ENCODE results near the gene PPP4R3A. TPM values are rescaled to one million over a fixed set of nuclear protein-coding genes. Genes with fewer than 3 reads are reported as not detected.

Gene PPP4R3A
- polyA plus RNA-seq, 2 donors, result 36.8 to 57.8 TPM

DNA sequence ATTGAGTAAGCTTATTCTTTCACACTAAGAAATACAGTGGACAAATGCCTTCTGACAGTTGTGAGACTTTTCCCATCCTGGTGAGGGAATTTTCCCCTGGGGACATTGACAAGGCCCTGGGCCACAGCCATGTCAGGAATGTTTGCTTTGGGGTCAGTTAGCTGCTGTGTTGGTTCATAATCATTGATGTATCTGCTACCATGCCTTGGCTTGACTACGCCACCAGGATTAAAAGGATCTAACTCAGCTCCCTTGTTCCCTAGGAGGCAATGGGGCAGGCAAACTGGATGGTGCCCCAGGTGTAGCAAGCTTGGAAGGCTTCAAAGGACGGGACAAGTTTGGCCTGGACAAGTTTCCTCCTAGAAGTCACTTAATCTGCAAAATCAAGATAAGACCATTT, 89.4 kb downstream of the PPP4R3A start:
- no peak overlapping the region for H3K27ac ChIP-seq (ENCODE audit: low read depth in 2 of 2, low read length in 1 of 2)

DNA sequence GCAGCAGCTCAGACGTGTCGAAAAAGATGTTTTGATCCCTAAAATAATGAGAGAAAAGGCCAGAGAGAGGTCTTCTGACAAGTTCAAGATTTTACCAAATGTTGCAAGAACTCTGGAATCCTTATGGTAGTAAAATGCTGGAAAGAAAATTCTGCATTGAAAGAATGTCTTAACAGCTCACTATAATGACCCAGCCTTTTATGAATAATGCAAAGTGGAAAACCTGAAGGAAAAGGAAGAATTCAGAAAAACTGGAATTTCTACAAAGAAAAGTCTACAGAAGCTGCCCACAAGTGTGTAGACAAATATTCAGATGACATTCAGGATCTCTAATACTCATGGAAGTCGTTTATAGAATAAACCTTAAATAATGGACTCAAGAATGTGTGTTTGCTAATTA, 90.7 kb downstream of the PPP4R3A start:
- Histone ChIP-seq H3K27me3 (ENCODE audit: control insufficient read depth in 1 of 2, insufficient read depth in 2 of 2, low read length in 2 of 2) (no peaks in the 10 kb centered on the region), H3K9me3 (ENCODE audit: control insufficient read depth in 2 of 2, insufficient read depth in 1 of 2, low read depth in 1 of 2, low read length in 1 of 2) (no peaks in the 10 kb centered on the region), H3K27ac (ENCODE audit: low read depth in 2 of 2, low read length in 1 of 2) (no peak overlapping the region), H3K4me3 (ENCODE audit: low read depth in 1 of 2, low read length in 2 of 2) (no peak overlapping the region), H3K36me3 (ENCODE audit: control insufficient read depth in 2 of 2, insufficient read depth in 2 of 2, low read length in 1 of 2) (no peaks in the 10 kb centered on the region), H3K4me1 (ENCODE audit: control insufficient read depth in 2 of 2, insufficient read depth in 2 of 2, low read length in 1 of 2) (peaks cover 0 to 2% of the 10 kb centered on the region in 2 donors)
- 39 to 46% methylated on average over 3 of the region's 3 CpGs for WGBS, 2 donors

More for the DNA sequence above, 89.4 kb downstream of the PPP4R3A start:
- H3K36me3 ChIP-seq (ENCODE audit: control insufficient read depth in 2 of 2, insufficient read depth in 2 of 2, low read length in 1 of 2), result no peaks in the 10 kb centered on the region
- no peaks in the 10 kb centered on the region for H3K27me3 ChIP-seq (ENCODE audit: control insufficient read depth in 1 of 2, insufficient read depth in 2 of 2, low read length in 2 of 2)
- peaks cover 0 to 5% of the 10 kb centered on the region in 2 donors for H3K4me1 ChIP-seq (ENCODE audit: control insufficient read depth in 2 of 2, insufficient read depth in 2 of 2, low read length in 1 of 2)
- no peak overlapping the region for H3K4me3 ChIP-seq (ENCODE audit: low read depth in 1 of 2, low read length in 2 of 2)
- H3K9me3 ChIP-seq (ENCODE audit: control insufficient read depth in 2 of 2, insufficient read depth in 1 of 2, low read depth in 1 of 2, low read length in 1 of 2), result no peaks in the 10 kb centered on the region
- WGBS, 2 donors, result 54 to 66% methylated on average over 2 of the region's 2 CpGs

DNA sequence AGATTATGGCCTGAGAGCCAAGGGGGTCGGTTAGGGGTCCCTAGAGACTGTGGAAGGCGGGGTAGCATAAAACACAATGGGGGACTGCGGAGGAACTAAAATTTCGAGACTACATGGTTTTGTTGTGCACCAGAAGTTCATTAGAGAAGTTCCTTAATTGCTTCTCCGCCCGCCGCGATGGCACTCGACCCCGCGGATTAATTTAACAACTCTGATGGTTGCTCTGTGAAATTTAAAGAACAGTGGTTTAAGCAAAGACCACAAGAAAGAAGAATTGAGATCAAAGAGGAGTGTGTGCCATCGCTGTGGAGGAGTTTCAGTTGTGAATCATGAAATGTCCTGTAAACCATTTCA, 91.1 kb downstream of the PPP4R3A start:
- WGBS, 2 donors, result 38% methylated on average over 12 of the region's 12 CpGs
- Histone ChIP-seq H3K4me1 (ENCODE audit: control insufficient read depth in 2 of 2, insufficient read depth in 2 of 2, low read length in 1 of 2) (peaks cover 0 to 2% of the 10 kb centered on the region in 2 donors), H3K36me3 (ENCODE audit: control insufficient read depth in 2 of 2, insufficient read depth in 2 of 2, low read length in 1 of 2) (no peaks in the 10 kb centered on the region), H3K9me3 (ENCODE audit: control insufficient read depth in 2 of 2, insufficient read depth in 1 of 2, low read depth in 1 of 2, low read length in 1 of 2) (no peaks in the 10 kb centered on the region), H3K27me3 (ENCODE audit: control insufficient read depth in 1 of 2, insufficient read depth in 2 of 2, low read length in 2 of 2) (no peaks in the 10 kb centered on the region), H3K27ac (ENCODE audit: low read depth in 2 of 2, low read length in 1 of 2) (peak overlapping the region in 1 of 2 donors; percentile 82), H3K4me3 (ENCODE audit: low read depth in 1 of 2, low read length in 2 of 2) (no peak overlapping the region)

DNA sequence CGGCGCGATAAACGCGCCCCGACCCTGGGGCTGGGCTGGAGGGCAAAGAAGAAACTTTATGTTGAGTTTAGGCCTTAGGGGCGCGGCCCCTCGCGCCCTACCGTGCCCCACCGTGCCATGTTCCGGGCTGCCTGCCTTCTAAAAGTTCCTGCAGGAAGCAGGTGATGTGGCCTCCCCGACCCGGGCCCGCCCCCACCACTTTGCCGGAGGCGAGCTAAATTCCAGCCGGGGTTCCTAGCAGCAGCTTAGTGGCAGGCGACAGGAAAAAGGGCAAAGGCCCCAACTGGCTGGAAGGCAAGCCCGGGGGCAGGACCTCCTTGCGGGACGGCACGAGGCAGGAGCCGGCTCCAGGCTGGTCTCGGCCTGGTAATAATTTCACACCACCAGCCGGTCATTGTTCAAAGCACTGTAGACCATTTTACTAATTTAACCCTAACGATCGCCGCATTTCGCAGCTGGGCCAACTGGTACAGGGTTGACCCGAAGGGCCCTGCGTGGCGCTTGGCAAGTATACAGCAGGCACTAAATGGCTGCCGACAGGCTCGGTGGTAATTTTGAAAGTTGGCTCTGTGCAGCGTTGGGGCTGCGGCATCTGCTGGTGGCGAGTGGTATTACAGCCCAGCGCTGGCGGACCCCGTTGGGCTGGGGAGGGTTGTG, 91.6 kb downstream of the PPP4R3A start:
- Histone ChIP-seq H3K9me3 (ENCODE audit: control insufficient read depth in 2 of 2, insufficient read depth in 1 of 2, low read depth in 1 of 2, low read length in 1 of 2) (no peaks in the 10 kb centered on the region), H3K36me3 (ENCODE audit: control insufficient read depth in 2 of 2, insufficient read depth in 2 of 2, low read length in 1 of 2) (no peaks in the 10 kb centered on the region), H3K4me1 (ENCODE audit: control insufficient read depth in 2 of 2, insufficient read depth in 2 of 2, low read length in 1 of 2) (peaks cover 0 to 6% of the 10 kb centered on the region in 2 donors), H3K4me3 (ENCODE audit: low read depth in 1 of 2, low read length in 2 of 2) (peak overlapping the region; percentile 67 to 73), H3K27ac (ENCODE audit: low read depth in 2 of 2, low read length in 1 of 2) (peak overlapping the region; percentile 52 to 82), H3K27me3 (ENCODE audit: control insufficient read depth in 1 of 2, insufficient read depth in 2 of 2, low read length in 2 of 2) (no peaks in the 10 kb centered on the region)
- WGBS, 2 donors, result 1% methylated on average over 42 of the region's 42 CpGs

DNA sequence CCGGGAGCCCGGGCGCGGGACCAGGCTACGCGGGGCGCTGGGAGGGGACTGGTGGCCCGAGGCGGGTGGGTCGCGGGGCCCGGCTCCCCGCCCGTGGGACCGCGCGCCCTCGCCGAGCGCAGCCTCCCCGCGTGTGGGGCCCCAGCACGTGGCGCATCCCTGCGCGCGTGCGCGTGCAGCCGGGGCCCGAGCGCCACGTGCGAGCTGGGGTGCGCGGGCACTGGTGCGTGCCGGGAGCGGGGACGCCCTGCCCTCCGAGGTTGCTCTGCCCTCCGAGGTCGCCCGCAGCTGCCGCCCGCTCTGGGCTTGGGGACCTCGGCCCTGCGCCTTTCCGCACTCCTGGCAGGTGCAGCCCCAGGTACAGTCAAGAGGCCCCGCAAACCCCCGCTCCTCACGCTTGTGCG, 92.1 kb downstream of the PPP4R3A start:
- H3K36me3 ChIP-seq (ENCODE audit: control insufficient read depth in 2 of 2, insufficient read depth in 2 of 2, low read length in 1 of 2), result no peaks in the 10 kb centered on the region
- H3K4me1 ChIP-seq (ENCODE audit: control insufficient read depth in 2 of 2, insufficient read depth in 2 of 2, low read length in 1 of 2), result peaks cover 0 to 6% of the 10 kb centered on the region in 2 donors
- 1% methylated on average over 24 to 53 of the region's 53 CpGs for WGBS, 2 donors
- H3K4me3 ChIP-seq (ENCODE audit: low read depth in 1 of 2, low read length in 2 of 2), result peak overlapping the region; percentile 67 to 73
- H3K9me3 ChIP-seq (ENCODE audit: control insufficient read depth in 2 of 2, insufficient read depth in 1 of 2, low read depth in 1 of 2, low read length in 1 of 2), result no peaks in the 10 kb centered on the region
- H3K27ac ChIP-seq (ENCODE audit: low read depth in 2 of 2, low read length in 1 of 2), result peak overlapping the region; percentile 50 to 82
- no peaks in the 10 kb centered on the region for H3K27me3 ChIP-seq (ENCODE audit: control insufficient read depth in 1 of 2, insufficient read depth in 2 of 2, low read length in 2 of 2)

DNA sequence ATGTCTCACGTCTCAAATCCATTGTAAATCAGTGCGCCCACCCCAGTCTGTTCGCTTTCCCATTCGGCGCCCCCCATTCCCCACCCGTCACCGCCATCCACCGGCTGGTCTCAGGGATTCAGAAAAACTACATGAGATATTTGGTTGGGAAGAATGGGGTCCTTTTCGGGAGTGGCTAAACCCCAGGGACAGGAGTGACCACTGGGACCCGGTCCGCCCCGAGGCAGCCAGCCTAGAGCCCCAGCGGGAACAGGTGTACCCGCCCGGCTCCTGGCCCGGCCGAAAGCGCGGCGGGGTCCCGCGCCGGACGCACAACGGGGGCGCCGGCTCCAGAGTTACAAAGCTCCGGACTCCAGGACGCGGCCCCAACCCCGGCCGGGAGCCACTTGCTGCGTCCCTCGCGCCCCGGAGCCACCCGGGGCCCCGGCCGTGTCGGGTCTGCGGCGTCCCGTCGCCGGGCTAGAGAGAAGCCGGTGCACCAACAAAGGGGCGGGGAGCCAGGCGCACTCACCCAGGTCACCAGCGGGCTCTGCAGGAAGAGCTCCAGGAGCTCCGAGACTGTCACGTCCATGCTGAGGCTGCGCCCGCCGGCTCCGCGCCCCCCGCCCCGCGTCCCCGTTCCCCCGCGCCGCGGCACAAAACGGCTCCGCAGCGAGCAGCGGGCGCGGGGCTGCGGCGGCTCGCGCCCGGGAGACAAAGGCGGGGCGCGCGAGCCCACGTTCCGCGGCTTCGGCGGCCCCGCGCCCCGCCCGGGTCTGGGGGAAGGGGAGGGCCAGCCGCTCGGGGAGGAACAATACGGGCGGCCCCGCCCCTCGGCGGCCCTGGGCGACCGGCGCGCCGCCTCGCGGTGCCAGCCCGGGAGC, 92.8 kb downstream of the PPP4R3A start, which contains the start of gene CCDC88C:
TSS of gene CCDC88C (minus strand) at position 701 of the 863 bp plus-strand sequence. CDS start at position 571, 130 bp downstream.
- Histone ChIP-seq H3K27me3 (ENCODE audit: control insufficient read depth in 1 of 2, insufficient read depth in 2 of 2, low read length in 2 of 2) (no peaks in the 10 kb centered on the region), H3K36me3 (ENCODE audit: control insufficient read depth in 2 of 2, insufficient read depth in 2 of 2, low read length in 1 of 2) (no peaks in the 10 kb centered on the region), H3K9me3 (ENCODE audit: control insufficient read depth in 2 of 2, insufficient read depth in 1 of 2, low read depth in 1 of 2, low read length in 1 of 2) (no peaks in the 10 kb centered on the region), H3K4me3 (ENCODE audit: low read depth in 1 of 2, low read length in 2 of 2) (peak within 1 kb of the TSS; percentile 67 to 73), H3K27ac (ENCODE audit: low read depth in 2 of 2, low read length in 1 of 2) (peak within 1 kb of the TSS; percentile 52 to 82), H3K4me1 (ENCODE audit: control insufficient read depth in 2 of 2, insufficient read depth in 2 of 2, low read length in 1 of 2) (peaks cover 0 to 6% of the 10 kb centered on the region in 2 donors)
- 1% methylated on average over 78 to 103 of the region's 103 CpGs for WGBS, 2 donors

DNA sequence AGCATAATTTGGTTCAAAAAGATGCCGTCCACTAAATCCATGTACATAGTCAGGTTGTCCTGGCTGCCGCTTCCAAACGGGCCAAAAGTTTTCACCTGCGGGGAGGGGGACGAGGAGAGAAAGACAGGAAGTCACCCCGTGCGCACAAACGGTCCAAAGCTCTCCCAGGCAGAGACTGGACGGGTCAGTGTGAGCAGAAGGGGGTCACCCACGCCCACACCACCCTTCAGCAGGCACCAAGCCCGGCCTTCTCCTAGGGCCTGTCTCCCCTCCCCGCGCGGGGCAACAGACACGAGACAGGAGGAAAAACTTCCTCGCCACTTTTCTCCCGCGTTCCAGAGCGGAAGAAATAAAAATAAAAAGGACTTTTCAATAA, 93.4 kb downstream of the PPP4R3A start:
- Histone ChIP-seq H3K27me3 (ENCODE audit: control insufficient read depth in 1 of 2, insufficient read depth in 2 of 2, low read length in 2 of 2) (no peaks in the 10 kb centered on the region), H3K27ac (ENCODE audit: low read depth in 2 of 2, low read length in 1 of 2) (peak overlapping the region; percentile 50 to 82), H3K4me3 (ENCODE audit: low read depth in 1 of 2, low read length in 2 of 2) (peak overlapping the region; percentile 67 to 73), H3K9me3 (ENCODE audit: control insufficient read depth in 2 of 2, insufficient read depth in 1 of 2, low read depth in 1 of 2, low read length in 1 of 2) (no peaks in the 10 kb centered on the region), H3K36me3 (ENCODE audit: control insufficient read depth in 2 of 2, insufficient read depth in 2 of 2, low read length in 1 of 2) (no peaks in the 10 kb centered on the region), H3K4me1 (ENCODE audit: control insufficient read depth in 2 of 2, insufficient read depth in 2 of 2, low read length in 1 of 2) (peaks cover 0 to 6% of the 10 kb centered on the region in 2 donors)
- 10 to 13% methylated on average over 19 of the region's 19 CpGs for WGBS, 2 donors

DNA sequence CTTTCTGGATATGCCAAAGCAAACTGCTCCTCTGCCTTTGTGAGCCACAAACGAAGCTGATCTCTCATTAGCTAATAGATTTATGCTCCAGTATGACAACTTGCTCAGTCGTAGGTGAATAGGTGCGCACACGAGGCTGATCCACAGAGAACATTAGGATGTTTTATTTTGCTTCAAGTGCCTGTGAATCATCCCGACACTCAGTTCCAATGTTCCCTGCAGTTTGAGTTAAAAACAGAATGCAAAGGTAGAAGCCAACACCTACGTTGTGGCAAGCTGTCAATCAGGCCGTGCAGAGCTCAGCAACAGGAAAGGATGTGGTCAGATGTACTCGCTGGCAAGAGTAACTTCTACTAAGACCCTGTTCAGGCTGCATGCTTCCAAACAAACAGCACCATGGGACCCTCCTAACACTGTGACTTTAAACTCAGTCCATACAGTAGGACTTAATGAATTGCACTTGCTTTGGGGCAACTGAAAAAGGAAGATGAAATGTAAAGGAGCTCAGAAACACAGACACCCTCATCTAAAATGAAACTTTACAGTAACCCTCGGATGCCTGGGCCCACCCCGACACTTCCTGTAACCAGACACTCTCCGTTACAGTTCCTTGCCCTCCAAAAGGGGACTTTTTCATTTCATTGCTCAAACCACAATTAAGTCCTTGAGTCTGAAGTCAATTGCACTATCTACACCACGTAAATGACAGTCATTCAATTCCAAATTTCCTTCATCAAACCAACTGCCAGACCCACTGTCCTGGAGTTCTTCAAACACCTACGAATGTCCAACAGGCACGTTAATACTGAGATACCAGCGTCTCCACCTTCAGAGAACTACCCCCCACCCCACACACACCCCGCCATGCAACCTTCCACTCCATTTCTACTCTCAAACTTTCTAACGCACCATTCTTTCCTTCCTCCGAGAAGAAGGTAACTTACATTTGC, 94.0 kb downstream of the PPP4R3A start:
- H3K27ac ChIP-seq (ENCODE audit: low read depth in 2 of 2, low read length in 1 of 2), result peak overlapping the region; percentile 50 to 82
- H3K4me3 ChIP-seq (ENCODE audit: low read depth in 1 of 2, low read length in 2 of 2), result peak overlapping the region; percentile 67 to 73
- no peaks in the 10 kb centered on the region for H3K36me3 ChIP-seq (ENCODE audit: control insufficient read depth in 2 of 2, insufficient read depth in 2 of 2, low read length in 1 of 2)
- 28 to 31% methylated on average over 18 of the region's 18 CpGs for WGBS, 2 donors
- no peaks in the 10 kb centered on the region for H3K9me3 ChIP-seq (ENCODE audit: control insufficient read depth in 2 of 2, insufficient read depth in 1 of 2, low read depth in 1 of 2, low read length in 1 of 2)
- H3K4me1 ChIP-seq (ENCODE audit: control insufficient read depth in 2 of 2, insufficient read depth in 2 of 2, low read length in 1 of 2), result peaks cover 0 to 7% of the 10 kb centered on the region in 2 donors
- no peaks in the 10 kb centered on the region for H3K27me3 ChIP-seq (ENCODE audit: control insufficient read depth in 1 of 2, insufficient read depth in 2 of 2, low read length in 2 of 2)

DNA sequence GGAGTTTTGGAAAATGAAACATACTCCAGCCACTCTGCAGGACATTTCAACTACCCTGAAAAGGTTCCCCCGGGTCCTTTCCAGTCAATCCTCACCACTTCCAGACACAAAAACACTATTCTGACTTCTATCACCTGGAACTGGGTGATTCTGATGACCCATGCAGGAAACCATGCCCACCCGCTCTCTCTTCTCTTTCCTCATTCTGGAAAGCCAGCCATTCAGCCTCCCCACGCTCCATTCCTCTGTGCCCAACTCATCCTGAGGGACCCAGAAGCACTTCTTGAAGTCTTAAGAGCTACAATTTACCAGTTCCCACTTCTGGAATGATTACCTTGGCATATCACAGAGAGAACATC, 95.7 kb downstream of the PPP4R3A start:
- Histone ChIP-seq H3K27ac (ENCODE audit: low read depth in 2 of 2, low read length in 1 of 2) (peak overlapping the region; percentile 26 to 30), H3K4me1 (ENCODE audit: control insufficient read depth in 2 of 2, insufficient read depth in 2 of 2, low read length in 1 of 2) (peaks cover 0 to 8% of the 10 kb centered on the region in 2 donors), H3K36me3 (ENCODE audit: control insufficient read depth in 2 of 2, insufficient read depth in 2 of 2, low read length in 1 of 2) (no peaks in the 10 kb centered on the region), H3K27me3 (ENCODE audit: control insufficient read depth in 1 of 2, insufficient read depth in 2 of 2, low read length in 2 of 2) (no peaks in the 10 kb centered on the region), H3K4me3 (ENCODE audit: low read depth in 1 of 2, low read length in 2 of 2) (peak overlapping the region in 1 of 2 donors; percentile 9), H3K9me3 (ENCODE audit: control insufficient read depth in 2 of 2, insufficient read depth in 1 of 2, low read depth in 1 of 2, low read length in 1 of 2) (no peaks in the 10 kb centered on the region)
- WGBS, 2 donors, result 90% methylated on average over 3 of the region's 3 CpGs

All from esophagus (tissue), 2 donors.